Endometrial microvascular endothelial cells (primary cell): ENCODE measurements around the gene TMEM40. TPM values are rescaled to one million over a fixed set of nuclear protein-coding genes. Genes with fewer than 3 reads are reported as not detected.
"Not testable (repeated sequence)": the region's sequence is repeated elsewhere in the genome, so short reads cannot be mapped to it uniquely, and the experiment has no call there.

Experiments used
- in situ Hi-C: cut with HindIII; loops from 2 replicates; pipeline ENCODE4 v1.10.0; 2017; ENCODE audit warnings: low sequenced_read_pairs, low pct_unique_long_range_greater_than_20kb; ENCODE audit errors: inconsistent ontology term
- total RNA-seq: library from RNA; depleted of rRNA; stranded (reverse); fragments of >200 nt; gene quantifications from one replicate; pipeline ENCODE4 v1.2.3, GENCODE V29; 2015; ENCODE audit errors: inconsistent ontology term

The TMEM40 gene
- total RNA-seq, 1 donor from 2014 or later: not detected

DNA sequence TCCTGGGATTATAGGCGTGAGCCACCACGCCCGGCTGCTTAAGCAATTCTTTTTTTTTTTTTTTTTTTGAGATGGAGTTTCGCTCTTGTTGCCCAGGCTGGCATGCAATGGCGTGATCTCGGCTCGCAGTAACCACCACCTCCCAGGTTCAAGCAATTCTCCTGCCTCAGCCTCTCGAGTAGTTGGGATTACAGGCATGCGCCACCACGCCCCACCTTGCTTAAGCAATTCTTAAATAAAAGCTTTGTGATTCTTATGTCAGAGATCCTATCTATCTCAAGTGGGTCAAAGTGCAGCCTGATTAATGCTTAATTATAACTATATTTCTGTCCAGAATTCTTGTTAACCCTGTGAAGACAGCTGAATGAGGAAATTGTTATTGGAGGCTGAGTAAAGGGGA lies 57.5 kb downstream of the TMEM40 start:
- in situ Hi-C loops: not testable (repeated sequence)

DNA sequence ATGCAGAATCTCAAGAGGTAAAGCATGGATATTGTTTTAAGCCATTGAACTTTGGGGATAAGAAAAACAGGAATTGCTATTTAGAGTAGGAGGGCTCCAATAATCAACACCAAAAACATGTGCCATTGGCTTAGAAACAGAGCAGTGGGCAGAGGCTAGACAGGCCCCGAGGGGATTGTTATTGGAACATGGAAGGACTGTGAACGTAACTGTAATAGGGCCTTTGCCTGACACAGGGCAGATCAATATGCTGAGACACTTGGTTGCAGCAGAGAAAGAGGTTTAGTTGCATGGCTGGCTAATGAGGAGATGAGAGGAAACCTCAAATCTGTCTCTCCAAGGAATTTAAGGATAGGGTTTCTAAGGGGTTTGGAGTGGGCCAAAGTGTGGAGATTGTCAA lies 58.3 kb downstream of the TMEM40 start:
- in situ Hi-C loops: no loop called here

DNA sequence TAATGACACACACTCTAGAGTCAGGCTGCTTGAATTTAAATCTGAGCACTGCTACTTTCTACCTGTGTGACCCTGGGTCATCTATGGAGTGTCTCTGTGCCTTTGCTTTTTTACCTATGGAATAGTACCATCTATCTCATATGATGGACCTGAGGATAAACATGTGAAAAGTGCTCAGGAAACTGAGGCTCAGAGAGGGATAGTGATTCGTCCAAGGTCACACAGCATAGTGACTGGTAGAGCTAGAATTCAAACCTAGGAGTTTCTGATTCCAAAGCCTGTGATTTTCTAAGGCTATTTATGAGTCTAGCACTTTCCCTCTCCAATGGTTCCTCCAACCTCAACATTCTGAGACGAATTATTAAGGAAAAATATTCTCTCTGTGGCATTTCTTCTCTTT lies 63.1 kb downstream of the TMEM40 start:
- in situ Hi-C loops: no loop called here

DNA sequence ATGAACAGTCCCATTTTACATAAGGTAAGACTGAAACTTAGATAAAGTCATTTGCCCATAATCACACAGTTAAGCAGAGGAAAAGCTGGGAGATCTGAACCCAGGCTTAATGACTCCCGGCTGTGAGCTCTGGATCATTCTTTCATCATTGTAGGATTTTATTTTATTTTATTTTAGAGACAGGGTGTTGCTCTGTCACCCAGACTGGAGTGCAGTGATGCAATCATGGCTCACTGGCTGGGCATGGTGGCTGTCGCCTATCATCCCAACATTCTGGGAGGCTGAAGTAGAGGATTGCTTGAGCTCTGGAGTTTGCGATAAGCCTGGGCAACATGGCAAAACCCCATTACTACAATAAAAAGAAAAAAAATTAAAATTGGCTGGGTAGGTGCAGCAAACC lies 63.9 kb downstream of the TMEM40 start:
- in situ Hi-C loops: no loop called here

DNA sequence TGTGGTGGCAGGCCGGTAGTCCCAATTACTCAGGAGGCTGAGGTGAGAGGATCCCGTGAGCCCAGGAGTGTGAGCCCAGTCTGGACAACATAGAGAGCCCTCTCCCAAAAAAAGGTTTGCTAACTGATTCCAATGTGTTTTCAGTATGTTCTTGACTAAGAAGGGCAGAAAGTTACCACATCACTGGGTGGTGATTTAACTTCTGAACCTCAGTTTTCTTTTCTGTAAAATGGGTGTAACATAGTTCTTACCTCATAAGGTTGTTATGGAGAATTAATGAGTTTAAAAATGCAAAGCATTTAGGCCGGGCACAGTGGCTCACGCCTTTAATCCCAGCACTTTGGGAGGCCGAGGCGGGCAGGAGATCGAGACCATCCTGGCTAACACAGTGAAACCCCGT lies 66.6 kb downstream of the TMEM40 start:
- in situ Hi-C loops: no loop called here

GRCh38 chr3:12689997-12690711 lies 68.9 kb downstream of the TMEM40 start:
- in situ Hi-C loops: no loop called here

DNA sequence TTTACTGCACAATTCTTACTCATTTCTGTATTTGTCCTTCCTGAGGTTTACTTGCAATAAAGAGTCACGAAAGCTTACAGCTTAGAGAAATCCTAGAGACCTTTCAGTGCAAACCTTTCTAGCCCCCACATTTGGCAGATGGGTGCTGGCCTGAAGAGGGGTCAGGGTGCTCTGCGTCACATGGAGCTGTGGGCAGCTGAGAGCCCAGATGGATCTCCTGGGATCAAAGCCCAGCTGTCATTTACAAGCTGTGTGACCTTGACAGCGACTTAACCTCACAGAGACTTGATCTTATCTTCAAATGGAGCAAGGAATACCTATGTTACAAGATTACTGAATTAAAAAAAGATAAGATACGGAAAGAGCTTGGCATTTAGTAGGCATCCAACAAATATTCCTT lies 71.1 kb downstream of the TMEM40 start:
- in situ Hi-C loops: no loop called here

DNA sequence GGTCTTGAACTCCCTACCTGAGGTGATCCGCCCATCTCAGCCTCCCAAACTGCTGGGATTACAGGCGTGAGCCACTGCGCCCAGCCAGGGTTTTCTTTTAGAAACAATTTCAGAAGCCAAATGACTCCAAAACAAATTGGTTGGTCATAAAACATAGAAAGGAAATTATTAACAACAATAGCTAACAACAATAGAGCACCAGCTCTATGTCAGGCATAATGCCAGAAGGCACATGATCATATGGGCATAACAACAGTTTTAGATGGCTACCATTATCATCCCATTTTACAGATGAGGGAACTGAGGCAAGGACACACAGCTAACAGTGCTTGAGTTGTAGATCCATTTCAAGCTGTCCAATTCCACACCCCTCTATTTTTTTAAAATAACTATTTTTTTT lies 73.0 kb downstream of the TMEM40 start:
- in situ Hi-C loops: no loop called here

Other genes with a start within 250 kb of the TMEM40 start
- not detected for gene MKRN2OS, start 213.8 kb downstream of the TMEM40 start, total RNA-seq
- 33.0 TPM for gene MKRN2, start 202.2 kb downstream of the TMEM40 start, total RNA-seq
- gene RAF1, start 95.1 kb downstream of the TMEM40 start, total RNA-seq: 71.5 TPM
- 0.74 TPM for gene CAND2, start 37.4 kb upstream of the TMEM40 start, total RNA-seq
- gene RPL32, start 82.3 kb upstream of the TMEM40 start, total RNA-seq: 648 TPM